Gastroesophageal sphincter (tissue), 3 donors: ENCODE results near the gene AUTS2.

Source experiments
- CTCF ChIP-seq, 4 experiments: fragments of 200-600 bp in 2 of 4; fragments of 450-650 bp in 2 of 4; sonication (generic) in 1 of 4; IDR thresholded peaks; one replicate each; pipeline ENCODE4 v1.5.1; 2017 to 2019; ENCODE audit warnings: antibody characterized with exemption in 4 of 4, mild to moderate bottlenecking in 2 of 4, moderate library complexity in 2 of 4
- EP300 ChIP-seq: sonication (generic); formaldehyde crosslinking; IDR thresholded peaks from one replicate; pipeline ENCODE4 v1.6.1; 2017; ENCODE audit warnings: antibody characterized with exemption, mild to moderate bottlenecking
- POLR2A ChIP-seq, 2 donors: fragments of 450-650 bp; IDR thresholded peaks; one replicate each; pipeline ENCODE4 v1.6.1; 2017; ENCODE audit warnings: antibody characterized with exemption in 2 of 2, mild to moderate bottlenecking in 2 of 2, moderate library complexity in 1 of 2
- POLR2AphosphoS5 ChIP-seq: sonication (generic); formaldehyde crosslinking; IDR thresholded peaks from one replicate; pipeline ENCODE4 v1.6.1; 2017; ENCODE audit warnings: antibody characterized with exemption

DNA sequence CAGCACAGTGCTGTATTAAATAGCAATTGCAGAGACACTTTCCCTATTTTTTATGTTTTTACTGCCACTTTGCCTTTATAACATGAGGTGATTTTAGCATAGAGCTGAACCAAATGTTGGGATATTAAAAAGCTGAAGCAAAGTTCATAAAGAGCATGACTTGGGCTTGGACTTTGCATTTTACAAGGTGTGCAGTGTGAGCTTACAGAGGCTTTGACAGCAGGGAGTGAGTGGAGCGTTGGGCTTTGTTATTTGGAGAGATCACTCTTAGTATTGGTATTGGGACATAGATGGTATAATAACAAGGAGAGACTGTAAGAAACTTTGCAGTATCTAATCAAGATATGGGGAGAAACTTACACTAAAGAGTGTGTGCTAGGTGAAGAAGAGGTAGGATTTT lies 449.1 kb downstream of the AUTS2 start:
- no peak for TF ChIP-seq CTCF (IDR thresholded peaks at IDR 0.05)
- TF ChIP-seq POLR2AphosphoS5 = no peak
- TF ChIP-seq POLR2A (IDR thresholded peaks at IDR 0.05) = no peak
- no peak for TF ChIP-seq EP300
